T47D (cell line): Measurements from ENCODE around the gene OR2H2.

Experiments used
- DNase-seq, 2 experiments: peaks; one replicate each; pipeline versions ENCODE4 v3.0.0 to v3.0.0-alpha.2; 2011 to 2012; ENCODE audit warnings: low read depth in 1 of 2, low spot score in 1 of 2
- JUND ChIP-seq: IDR thresholded peaks from 2 replicates; pipeline ENCODE4 v1.6.1; 2012; ENCODE audit warnings: low read depth
- in situ Hi-C: cut with HindIII; loops from 2 replicates; pipeline ENCODE4 v1.10.0; 2016; ENCODE audit warnings: low sequenced_read_pairs, low pct_unique_long_range_greater_than_20kb

OR2H2 gene

GRCh38 chr6:29563435-29563965 lies 21.4 kb upstream of the OR2H2 start:
- in situ Hi-C loops = no loop called here
- no peak for DNase-seq
- no peak for TF ChIP-seq JUND

DNA sequence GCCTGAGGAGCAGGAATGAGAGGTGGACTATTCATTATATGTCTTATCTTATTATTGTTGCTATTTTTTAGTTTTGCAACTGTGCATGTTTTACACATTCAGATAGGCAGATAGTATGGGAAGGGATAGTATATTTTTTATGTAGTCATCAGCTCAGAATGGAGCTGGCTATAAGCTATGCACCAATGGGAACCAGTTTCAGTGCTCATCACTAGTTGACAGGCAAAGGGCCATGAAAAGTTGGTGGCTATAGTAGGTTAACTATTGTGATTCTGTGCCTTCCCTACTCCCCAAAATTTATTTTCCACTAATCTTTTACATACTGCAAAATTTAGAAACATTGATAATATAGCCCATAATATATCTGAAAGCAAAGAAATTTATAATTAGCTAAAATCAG lies 20.0 kb upstream of the OR2H2 start:
- DNase-seq = peak; percentile 12 to 26
- in situ Hi-C loops = no loop called here
- TF ChIP-seq JUND = no peak

DNA sequence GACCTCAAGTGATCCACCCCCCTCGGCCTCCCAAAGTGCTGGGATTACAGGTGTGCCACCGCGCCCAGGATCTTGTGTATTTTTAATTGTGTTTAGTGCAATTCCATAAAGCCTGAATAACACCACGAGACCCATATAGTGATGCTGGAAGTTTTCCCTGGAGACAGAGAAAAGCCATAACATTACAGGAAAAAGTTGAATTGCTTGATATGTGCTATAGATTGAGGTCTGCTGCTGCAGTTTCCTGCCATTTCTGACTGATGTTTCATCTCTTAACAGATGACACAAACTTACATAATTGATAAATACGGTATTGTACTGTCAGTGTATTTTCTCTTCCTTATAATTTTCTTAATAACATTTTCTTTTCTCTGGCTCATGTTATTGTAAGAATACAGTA lies 18.1 kb upstream of the OR2H2 start:
- no peak for DNase-seq
- in situ Hi-C loops = no loop called here
- no peak for TF ChIP-seq JUND

GRCh38 chr6:29567541-29567940 lies 17.4 kb upstream of the OR2H2 start:
- in situ Hi-C loops = no loop called here
- TF ChIP-seq JUND = no peak
- DNase-seq = no peak

GRCh38 chr6:29567991-29568390 lies 16.9 kb upstream of the OR2H2 start:
- in situ Hi-C loops = no loop called here
- TF ChIP-seq JUND = no peak
- no peak for DNase-seq

DNA sequence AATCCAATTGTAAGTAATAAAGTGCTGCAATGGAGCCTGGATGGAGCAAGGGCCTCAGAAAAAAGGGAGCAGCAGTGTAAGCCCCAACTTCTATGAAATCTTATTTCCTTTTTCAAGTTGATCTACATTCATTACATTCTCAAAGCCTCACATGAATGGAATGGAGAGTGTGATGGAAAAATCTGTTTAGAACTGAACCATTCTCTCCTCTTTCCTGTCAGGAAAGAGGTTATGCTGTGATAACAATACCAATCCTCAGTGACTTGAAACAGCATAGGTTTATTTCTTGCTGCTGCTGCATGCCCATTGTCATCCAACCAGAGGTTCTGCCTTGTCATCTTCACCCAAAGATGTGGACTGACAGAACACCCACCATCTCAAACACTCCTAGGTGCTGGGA lies 8.9 kb upstream of the OR2H2 start:
- in situ Hi-C loops = no loop called here
- TF ChIP-seq JUND = no peak
- no peak for DNase-seq

DNA sequence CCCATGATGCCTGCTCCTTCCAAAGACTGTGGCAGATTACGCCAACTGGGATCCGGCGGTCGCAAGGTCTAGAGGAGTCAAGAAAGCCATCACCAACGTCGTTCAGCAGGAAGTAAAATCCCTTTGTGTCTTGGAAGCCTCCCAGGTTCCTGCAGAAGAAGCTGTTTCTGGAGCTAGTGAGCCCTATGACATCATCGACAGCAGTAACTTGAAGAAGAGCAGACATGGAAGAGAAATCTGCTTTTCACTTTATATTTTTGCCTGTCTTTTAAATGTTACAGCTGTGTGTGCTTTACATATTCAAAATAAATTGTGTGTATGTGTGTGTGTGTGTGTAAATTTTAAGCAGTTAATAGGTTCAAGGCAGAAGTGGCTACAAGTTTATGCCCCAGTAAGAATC lies 7.4 kb upstream of the OR2H2 start:
- TF ChIP-seq JUND = no peak
- no peak for DNase-seq
- in situ Hi-C loops = no loop called here

- no peak for TF ChIP-seq JUND
- in situ Hi-C loops = no loop called here
Observed at GRCh38 chr6:29589423-29590048, 4.6 kb downstream of the OR2H2 start.

DNA sequence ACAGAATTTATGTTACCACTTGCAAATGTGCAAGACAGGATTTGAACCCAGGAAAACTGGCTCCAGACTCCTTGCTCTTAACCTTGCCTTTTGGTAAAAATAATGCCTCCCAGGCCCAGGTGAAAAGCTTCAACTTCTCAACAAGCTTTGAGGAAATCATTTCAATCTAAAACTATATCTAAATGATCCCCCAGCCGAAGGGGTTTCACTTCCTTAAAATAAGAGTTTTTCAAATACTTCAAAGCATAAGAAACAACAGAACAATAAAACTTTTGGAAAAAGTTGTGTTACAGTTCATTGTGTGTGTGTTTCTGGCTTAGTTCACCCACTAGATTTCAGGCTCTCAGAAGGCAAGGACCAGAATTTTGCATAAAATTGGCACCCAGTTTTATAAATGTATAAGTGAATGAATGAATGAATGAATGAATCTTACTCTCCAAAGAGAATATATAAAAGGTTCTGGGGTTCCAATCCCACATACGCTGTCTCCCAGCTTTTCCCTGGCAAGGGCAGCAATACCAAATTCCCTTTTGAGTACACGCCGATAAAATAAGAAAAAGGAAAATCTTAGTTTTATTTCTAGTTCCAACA lies 5.4 kb downstream of the OR2H2 start:
- TF ChIP-seq JUND = no peak
- DNase-seq = no peak
- in situ Hi-C loops = no loop called here

More at GRCh38 chr6:29589423-29590048, 4.6 kb downstream of the OR2H2 start:
- peak; percentile 44 to 67 for DNase-seq

DNA sequence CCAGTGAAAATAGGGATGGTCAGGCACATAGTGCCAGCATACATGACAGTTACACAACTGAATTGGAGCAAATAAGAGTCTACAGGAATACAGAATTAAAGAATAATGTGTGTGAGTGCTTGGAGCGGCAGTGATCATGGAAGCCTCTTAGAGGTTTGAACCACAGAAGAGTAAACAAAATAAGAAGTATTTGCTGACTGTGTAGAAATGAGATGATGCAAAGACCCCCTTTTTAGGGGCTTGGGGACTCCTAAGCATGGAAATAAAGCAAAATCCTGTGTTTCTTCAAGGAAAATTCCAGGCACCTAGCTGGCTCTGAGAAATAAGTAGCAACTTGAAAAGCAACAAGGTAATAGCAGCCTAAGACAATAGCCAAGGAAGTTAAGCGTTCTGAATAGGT lies 6.8 kb downstream of the OR2H2 start:
- in situ Hi-C loops = no loop called here
- TF ChIP-seq JUND = no peak
- no peak for DNase-seq

DNA sequence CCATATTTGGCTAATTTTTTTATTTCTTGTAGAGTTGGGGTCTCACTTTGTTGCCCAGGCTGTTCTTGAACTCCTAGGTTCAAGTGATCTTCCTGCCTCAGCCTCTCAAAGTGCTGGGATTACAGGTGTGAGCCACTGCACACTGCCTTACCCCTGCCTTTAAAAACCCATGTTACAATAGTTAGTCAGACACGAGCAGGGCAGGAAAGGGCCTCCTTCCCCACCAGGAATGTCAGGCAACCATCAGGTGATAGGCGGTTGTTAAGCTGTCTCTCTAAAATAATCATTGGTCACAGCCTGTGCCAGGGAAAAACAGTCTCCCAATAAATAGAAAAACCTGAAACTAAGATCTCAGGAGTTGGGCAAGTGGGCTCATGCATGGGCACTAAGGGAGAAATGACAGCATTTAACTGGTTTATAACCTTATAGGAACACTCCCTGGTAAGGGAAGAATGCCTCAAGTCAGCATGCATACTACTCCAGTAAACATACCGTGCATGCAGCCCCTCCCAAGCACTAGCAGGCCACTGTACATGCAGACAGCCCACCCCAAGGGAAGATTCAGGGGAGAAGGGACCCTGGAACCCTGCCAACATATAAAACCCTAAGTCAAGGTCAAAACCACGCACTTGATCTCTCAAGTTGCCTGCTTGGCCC lies 8.4 kb downstream of the OR2H2 start:
- in situ Hi-C loops = no loop called here
- no peak for DNase-seq
- no peak for TF ChIP-seq JUND

DNA sequence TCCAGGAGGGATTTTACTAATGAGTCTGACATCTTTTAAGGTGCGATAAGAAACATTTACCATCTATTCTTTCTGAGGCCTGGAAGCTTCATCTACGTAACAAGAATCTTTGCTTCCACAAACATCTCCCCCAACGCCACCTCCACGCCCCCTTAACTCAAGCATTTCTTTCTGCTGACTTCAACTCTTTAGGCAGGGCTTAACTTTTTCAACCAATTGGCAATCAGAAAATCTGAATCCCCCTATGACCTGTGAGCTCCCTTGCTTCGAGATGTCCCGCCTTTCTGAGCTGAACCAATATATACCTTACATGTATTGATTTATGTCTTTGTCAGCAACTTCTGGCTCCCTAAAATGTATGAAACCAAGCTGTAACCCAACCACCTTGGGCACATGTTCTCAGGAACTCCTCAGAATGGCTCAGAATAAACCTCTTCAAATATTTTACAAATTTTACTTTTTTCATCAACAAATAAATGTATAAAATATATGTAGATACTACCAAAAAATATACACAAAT lies 11.5 kb downstream of the OR2H2 start:
- no peak for TF ChIP-seq JUND
- in situ Hi-C loops = no loop called here

DNA sequence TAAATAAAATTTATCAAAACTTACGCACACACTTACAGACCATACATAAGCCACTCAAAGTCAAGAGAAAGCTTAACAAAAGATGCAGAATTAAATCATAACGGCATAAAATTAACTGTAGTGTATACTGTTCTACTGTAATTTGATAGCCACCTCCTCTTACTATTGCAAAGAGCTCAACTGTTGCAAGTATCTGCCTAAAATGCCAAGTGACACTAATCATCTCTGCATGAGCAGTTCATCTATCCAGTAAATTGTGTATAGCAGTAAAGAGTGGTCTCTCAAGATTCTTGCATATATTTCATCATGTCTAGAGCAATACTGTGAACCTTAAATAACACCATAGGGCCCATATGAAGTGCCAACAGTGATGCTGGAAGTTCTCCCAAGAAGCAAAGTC lies 12.3 kb downstream of the OR2H2 start:
- in situ Hi-C loops = no loop called here
- DNase-seq = no peak
- TF ChIP-seq JUND = no peak

More for the DNA sequence above, 11.5 kb downstream of the OR2H2 start:
- no peak for DNase-seq
